Erythroblast (primary cell): ENCODE measurements around the gene LRIG2.

Source experiments
- GATA1 ChIP-seq: IDR thresholded peaks from 2 replicates; pipeline ENCODE4 v1.6.1; 2011; ENCODE audit warnings: low read depth, mild to moderate bottlenecking, control low read depth, low read length, moderate library complexity
- POLR2A ChIP-seq: IDR thresholded peaks from 2 replicates; pipeline ENCODE4 v1.6.1; 2011; ENCODE audit warnings: mild to moderate bottlenecking, low read length

DNA sequence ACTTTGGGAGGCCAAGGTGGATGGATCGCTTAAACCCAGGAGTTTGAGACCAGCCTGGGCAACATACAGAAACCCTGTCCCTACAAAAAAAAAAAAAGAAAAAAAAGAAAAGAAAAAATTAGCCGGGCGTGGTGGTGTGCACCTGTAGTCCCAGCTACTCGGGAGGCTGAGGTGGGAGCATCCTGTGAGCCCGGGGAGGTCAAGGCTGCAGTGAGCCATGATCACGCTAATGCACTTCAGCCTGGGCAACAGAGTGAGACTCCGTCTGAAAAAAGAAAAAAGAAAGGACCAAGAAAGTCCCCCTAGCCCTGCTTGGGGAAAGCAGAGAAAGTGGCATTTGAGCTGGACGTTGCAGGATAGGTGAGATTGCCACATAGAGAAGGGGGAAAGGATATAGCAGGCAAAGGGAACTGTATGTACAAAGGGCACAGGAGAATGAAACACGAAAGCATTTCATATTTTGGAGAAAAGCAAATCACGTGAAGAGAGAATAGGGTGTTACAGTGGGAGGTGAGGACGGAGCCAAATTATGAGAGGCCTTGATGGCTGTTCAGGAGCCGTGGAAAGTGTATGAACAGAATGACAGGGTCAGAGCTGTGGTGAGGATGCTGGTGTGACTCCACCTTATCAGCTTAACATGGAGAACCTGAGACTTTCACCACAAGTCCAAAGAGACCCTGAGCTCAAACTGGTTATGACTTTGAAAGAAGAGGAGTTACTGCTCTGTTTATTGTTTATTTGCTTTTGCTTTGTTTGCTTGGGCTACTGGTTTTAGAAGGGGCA, 19.5 kb upstream of the LRIG2 start:
- TF ChIP-seq POLR2A (no peak), GATA1 (no peak)
